Mesenteric fat pad (tissue), 1 donor: ENCODE data around the gene PDXDC1. TPM values are rescaled to one million over a fixed set of nuclear protein-coding genes. Genes with fewer than 3 reads are reported as not detected.
"Not testable (repeated sequence)": the region's sequence is repeated elsewhere in the genome, so short reads cannot be mapped to it uniquely, and the experiment has no call there.

Source experiments
- DNase-seq: peaks from one replicate; pipeline ENCODE4 v3.0.0-alpha.2; 2020; ENCODE audit warnings: low spot score
- total RNA-seq: library from RNA; stranded (reverse); fragmentation: NEBNext Ultra II Directional; extraction: Animal tissue kit (Norgen Biotek cat#: 25700); gene quantifications from one replicate; pipeline ENCODE4 v1.2.1, GENCODE V29; 2021
- donor health status: DM: yes; HTN: yes; CAD: no.

PDXDC1 gene
- total RNA-seq, 1 donor from 2014 or later, result 89.8 TPM

- not testable (repeated sequence) for DNase-seq
Observed at GRCh38 chr16:14973785-14974322, 972 bp upstream of the PDXDC1 start.

DNA sequence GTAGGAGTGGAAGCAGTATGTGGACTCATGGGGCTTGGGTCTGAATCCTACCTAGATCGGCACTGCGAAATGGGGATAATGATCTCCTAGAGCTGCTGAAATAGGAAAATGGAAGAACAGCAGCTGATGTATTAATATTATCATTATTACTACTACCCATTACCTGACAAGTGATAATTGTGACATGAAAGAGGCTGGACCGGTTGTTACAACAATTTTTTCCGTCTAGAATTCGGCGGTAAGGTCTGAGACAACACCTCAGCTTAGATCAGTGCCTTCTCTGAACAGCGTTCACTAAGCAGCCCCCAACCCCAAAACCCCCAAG lies 533 bp upstream of the PDXDC1 start:
- not testable (repeated sequence) for DNase-seq

DNA sequence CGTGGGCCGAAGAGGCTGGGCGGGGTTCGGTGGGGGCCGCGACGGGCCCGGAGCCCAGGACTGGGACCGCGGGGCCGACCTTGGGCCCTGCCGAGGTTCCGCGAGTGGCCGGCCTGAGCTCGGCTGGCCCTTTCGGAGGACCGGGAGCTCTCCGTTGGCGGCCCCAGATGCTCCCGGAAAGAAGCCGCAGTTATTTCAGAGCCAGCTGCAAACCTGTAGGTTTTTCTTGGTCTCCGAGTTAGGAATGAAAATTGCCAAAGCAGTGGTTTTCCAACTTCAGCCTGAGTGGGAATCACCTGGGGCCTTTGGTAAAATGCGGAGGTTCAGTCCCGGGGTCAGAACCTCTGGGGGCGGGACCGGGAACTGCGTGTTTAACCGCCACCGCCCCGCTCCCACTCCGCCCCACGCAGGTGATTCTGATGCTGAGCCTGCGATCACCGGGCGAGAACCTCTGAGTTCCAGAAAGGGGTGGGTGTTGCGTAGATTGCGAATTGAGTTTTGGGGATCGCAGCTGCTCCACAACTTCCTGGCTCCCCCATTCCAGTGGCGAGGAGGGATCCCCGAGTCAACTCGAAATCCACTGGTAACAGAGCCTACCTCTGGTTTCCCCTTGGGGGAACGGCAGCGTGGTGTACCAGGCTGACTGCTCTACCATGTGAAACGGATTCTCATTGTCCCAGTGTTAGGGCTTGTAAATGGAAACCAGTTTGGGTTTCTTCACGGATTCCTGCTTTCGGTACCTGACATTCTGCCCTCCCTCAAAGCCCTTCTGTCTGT lies 780 bp downstream of the PDXDC1 start:
- DNase-seq, result not testable (repeated sequence)

GRCh38 chr16:14976971-14977736 lies 2.3 kb downstream of the PDXDC1 start:
- not testable (repeated sequence) for DNase-seq

GRCh38 chr16:14978281-14978680 lies 3.5 kb downstream of the PDXDC1 start:
- not testable (repeated sequence) for DNase-seq

DNA sequence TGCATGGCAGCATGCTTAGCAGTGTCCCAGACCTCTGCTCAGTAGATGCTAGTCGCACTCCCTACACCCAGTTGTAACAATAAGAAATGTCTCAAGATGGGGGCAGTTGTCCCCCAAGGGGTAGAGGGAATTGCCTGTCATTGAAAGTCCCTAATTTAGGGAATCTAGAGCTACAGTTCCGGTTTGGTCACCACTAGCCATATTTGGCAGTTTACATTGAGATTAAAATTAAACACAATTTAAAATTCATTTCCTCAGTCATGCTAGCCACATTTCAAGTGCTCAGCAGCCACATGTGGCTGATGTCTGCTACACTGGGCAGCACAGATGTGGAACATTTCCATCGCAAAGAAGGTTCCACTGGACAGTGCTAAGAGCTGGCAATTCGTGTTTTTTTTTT lies 4.1 kb downstream of the PDXDC1 start:
- DNase-seq, result not testable (repeated sequence)

GRCh38 chr16:14981234-14981633 lies 6.4 kb downstream of the PDXDC1 start:
- DNase-seq, result not testable (repeated sequence)

- not testable (repeated sequence) for DNase-seq
Observed at GRCh38 chr16:14982521-14982920, 7.7 kb downstream of the PDXDC1 start.

- not testable (repeated sequence) for DNase-seq
Observed at GRCh38 chr16:14988092-14988491, 13.3 kb downstream of the PDXDC1 start.

DNA sequence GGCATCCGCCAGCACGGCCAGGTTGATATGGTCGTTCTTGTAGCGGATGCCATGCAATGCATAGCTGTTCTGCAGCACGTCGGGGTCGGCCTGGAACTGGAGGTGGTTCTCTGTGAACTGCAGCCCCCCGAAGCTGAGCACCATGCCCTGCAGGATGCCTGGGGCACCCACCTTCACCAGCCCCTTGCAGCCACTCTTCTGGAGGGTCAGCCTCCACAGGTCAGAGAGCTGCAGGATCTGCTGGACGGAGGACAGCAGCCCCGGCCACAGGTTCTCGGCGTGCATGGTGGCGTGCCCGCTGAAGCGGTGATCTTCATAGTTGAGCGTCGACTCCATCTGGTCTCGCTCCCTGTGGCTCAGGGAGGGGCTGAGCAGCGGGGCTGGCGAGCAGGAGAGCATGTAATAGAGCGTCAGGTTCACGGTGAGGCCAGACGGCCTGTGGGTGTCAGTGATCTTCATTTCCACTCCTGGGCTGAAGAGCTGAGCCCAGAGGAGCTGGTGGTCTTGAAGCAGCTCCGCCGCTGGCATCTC lies 13.9 kb downstream of the PDXDC1 start:
- not testable (repeated sequence) for DNase-seq

DNA sequence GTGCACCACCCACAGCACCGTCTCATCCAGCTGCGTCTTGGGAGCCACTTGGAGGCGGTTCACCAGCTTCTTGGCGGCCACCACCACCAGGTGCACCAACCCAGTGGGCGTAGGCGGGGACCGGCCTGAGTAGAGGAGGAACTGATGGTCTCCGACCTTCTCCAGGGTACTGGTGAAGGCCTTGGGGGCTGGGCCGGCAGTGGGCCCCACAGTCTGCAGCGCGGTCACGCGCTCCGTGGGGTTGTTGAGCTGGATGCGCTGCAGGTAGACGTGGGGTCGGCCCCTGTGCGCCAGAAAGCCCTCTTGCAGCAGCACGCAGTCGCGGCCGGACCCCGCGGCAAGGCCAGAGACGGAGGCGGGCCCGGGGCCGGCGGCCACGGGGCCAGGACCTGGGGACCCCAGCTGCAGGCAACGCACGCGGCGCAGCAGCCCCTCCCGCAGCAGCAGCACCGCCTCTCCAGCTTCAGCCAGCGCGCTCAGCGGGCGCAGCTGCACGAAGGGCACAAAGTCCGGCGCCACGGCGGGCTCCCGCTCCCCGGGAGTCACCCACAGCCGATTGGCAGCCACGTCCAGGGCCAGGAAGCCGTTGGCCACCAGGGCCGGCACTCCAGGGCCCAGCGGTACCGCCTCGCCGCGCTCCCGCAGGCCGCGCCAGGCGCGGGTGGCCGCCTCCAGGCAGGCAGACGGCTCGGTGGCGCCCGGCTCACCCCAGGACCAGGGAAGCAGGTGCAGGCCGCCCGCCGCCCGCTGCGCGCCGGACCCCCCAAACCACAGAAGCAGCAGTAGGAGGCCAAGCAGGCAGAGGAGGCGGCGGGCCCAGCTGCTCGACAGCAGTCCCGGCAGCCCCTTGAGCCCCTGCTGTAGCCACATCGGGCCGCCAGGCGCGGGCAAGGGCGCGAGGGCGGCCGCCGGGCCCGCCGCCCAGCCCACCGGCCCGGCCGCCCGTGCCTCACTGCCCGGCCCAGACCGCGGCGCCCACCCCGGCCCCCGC lies 14.8 kb downstream of the PDXDC1 start:
- DNase-seq, result not testable (repeated sequence)

DNA sequence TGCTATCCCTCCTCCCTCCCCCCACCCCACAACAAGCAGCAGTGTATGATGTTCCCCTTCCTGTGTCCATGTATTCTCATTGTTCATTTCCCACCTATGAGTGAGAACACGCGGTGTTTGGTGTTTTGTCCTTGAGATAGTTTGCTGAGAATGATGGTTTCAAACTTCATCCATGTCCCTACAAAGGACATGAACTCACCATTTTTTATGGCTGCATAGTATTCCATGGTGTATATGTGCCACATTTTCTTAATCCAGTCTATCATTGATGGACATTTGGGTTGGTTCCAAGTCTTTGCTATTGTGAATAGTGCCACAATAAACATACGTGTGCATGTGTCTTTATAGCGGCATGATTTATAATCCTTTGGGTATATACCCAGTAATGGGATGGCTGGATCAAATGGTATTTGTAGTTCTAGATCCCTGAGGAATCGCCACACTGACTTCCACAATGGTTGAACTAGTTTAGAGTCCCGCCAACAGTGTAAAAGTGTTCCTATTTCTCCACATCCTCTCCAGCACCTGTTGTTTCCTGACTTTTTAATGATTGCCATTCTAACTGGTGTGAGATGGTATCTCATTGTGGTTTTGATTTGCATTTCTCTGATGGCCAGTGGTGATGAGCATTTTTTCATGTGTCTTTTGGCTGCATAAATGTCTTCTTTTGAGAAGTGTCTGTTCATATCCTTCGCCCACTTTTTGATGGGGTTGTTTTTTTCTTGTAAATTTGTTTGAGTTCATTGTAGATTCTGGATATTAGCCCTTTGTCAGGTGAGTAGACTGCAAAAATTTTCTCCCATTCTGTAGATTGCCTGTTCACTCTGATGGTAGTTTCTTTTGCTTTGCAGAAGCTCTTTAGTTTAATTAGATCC lies 18.7 kb downstream of the PDXDC1 start:
- DNase-seq, result not testable (repeated sequence)

- DNase-seq, result not testable (repeated sequence)
Observed at GRCh38 chr16:14996702-14997101, 21.9 kb downstream of the PDXDC1 start.

- DNase-seq, result not testable (repeated sequence)
Observed at GRCh38 chr16:14998300-14998699, 23.5 kb downstream of the PDXDC1 start.

DNA sequence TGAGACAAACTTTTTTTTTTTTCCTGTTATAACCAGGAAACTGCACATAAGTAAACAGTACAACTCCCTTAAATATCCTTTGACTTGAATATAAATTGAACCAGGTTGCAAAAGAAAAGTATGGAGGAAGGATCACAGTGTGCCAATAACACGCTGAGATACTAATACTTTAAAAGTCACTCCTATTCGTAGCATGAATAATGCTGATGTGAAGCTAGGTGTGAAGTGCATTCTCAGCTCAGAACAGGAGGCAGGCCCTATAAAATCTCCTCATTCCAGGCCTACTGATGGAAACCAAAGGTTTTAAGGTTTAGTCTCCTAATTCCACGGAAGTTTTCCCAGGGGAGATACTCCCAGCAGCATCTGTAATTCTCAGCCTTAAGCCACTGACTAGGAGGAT lies 25.0 kb downstream of the PDXDC1 start:
- not testable (repeated sequence) for DNase-seq

DNA sequence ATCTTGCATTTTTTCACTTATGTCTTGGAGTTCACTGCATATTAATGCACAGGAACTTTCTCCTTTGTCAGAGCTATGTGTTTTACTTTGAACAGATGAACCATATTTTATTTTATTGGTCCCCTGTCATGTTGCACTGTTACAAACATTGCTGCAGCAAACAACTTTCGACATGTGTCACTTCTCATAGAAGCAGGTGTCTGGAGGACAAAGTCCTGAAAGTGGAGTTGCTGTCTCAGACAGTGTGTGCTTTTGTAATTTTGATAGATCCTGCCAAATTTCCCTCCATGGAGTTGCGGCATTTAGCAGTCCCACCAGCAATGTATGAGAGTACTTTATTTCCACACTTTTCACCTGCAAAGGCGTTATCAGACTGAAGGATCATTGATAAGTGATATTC lies 27.6 kb downstream of the PDXDC1 start:
- DNase-seq, result not testable (repeated sequence)

GRCh38 chr16:15005357-15006132 lies 30.7 kb downstream of the PDXDC1 start:
- not testable (repeated sequence) for DNase-seq

GRCh38 chr16:15008647-15009046 lies 33.8 kb downstream of the PDXDC1 start:
- DNase-seq, result not testable (repeated sequence)

DNA sequence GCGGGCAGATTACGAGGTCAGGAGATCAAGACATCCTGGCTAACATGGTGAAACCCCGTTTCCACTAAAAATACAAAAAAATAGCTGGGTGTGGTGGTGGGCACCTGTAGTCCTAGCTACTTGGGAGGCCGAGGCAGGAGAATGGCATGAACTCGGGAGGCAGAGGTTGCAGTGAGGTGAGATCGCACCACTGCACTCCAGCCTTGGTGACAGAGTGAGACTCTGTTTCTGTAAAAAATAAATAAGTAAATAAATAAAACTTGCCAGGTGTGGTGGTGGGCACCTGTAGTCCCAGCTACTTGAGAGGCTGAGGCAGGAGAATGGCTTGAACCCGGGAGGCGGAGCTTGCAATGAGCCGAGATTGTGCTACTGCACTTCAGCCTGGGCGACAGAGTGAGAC lies 38.1 kb downstream of the PDXDC1 start:
- not testable (repeated sequence) for DNase-seq
